Ureter (tissue), 1 donor: ENCODE results near the gene RBFA. TPM values are rescaled to one million over a fixed set of nuclear protein-coding genes. Genes with fewer than 3 reads are reported as not detected.

Experiments
- DNase-seq: peaks from one replicate; pipeline ENCODE4 v3.0.0-alpha.2; 2020; ENCODE audit warnings: low spot score
- total RNA-seq: library from RNA; stranded (reverse); gene quantifications from one replicate; pipeline ENCODE4 v1.2.4, GENCODE V29; 2023
- donor health status: DM: yes; HTN: yes; CAD: no.

RBFA gene
- total RNA-seq, 1 donor from 2014 or later, result 35.7 TPM

DNA sequence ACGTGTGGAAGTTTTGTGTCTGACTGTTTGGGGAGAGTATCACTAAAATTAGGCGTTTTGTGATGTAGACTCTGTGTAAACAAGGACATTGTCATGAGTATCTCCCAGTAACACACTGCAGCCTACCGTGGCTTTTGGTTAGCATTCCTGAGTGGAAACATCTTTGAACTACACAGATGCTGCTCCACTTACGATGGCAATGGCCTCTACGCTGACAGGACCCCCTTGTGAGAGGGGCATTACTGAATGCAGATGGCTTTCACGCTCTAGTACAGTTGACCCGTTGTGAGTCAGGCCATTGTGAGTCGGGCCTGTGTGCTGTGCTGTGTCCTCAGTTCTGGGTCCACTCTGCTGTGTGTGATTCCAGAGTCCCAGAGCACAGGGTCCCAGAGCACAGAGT lies 40.5 kb downstream of the RBFA start:
- DNase-seq, result no peak

DNA sequence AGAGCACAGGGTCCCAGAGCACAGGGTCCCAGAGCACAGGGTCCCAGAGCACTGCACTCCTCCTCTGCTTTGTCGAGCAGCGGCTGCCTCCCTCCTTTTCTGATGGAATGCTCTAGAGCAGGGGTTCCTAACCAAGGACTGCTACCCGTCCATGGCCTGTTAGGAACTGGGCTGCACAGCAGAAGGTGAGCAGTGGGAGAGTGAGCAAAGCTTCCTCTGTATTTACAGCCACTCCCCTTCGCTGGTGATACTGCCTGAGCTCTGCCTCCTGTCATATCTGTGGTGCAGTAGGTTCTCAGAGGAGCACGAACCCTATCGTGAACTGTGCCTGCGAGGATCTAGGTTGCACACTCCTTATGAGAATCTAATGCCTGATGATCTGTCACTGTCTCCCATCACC lies 41.7 kb downstream of the RBFA start:
- DNase-seq, result no peak

DNA sequence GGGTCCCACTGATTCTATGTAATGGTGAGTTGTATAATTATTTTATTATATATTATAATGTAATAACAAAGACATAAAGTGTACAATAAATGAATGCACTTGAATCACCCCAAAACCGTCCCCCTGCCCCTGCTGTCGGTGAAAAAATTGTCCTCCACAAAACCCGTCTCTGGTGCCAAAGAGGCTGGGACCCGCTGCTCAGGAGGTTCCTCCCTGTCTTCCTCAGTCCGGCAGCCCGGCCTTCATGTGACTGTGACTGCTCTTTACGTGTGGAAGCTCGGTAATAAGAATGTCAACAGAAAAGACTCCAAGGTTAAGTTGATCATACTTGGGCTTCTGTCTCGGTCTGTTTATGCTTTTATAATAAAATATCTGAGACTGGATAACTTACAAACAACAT lies 42.1 kb downstream of the RBFA start:
- DNase-seq, result no peak

DNA sequence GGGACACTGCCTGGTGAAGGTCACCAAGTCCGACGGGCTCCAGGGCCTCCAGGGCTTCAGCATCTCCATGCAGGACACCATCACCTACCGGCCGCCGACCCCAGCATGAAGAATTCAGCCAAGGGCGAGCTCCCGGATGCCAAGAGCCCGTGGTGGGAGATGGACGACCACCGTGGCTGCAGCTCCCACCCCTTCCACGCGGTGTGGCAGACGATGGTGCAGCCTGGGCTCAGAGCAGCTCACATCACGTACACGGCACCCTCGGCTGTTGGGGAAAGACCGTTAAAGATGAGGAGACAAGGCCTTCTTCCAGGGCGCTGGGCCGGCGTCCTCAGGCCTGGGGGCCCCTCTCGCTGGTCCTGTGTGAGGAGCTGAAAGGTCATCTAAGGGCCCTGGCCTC lies 43.6 kb downstream of the RBFA start:
- DNase-seq, result no peak

Other genes starting within 250 kb of the RBFA start
- gene KCNG2, start 236.5 kb upstream of the RBFA start, total RNA-seq, result not detected
- gene SLC66A2, start 82.8 kb upstream of the RBFA start, total RNA-seq, result 37.4 TPM
- 29.5 TPM for gene HSBP1L1, start 69.8 kb upstream of the RBFA start, total RNA-seq
- gene TXNL4A, start 45.9 kb upstream of the RBFA start, total RNA-seq, result 82.1 TPM
- 28.0 TPM for gene ADNP2, start 74.8 kb downstream of the RBFA start, total RNA-seq
- gene PARD6G, start 213.1 kb downstream of the RBFA start, total RNA-seq, result 26.4 TPM